ENCODE measurements around the gene SNRNP25. TPM values are rescaled to one million over a fixed set of nuclear protein-coding genes. Genes with fewer than 3 reads are reported as not detected.

SNRNP25 gene
- total RNA-seq, 3 donors from 2014 or later, result 49.5 to 69.4 (median 66.1) TPM

DNA sequence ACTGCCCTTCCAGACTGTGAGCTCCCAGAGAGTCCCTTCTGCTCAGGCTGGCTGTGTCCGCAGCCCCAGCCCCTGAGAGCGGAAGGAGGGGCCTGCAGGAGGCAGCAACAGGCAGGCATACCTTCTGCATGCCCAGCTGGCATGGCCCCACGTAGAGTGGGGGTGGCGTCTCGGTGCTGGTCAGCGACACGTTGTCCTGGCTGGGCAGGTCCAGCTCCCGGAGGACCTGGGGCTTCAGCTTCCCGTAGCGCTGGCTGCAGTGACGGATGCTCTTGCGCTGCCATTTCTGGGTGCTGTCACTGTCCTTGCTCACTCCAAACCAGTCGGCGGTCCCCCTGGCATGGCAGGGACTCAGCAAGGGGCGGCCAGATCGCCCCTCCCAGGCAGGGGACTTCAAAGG is 9.8 kb downstream of the SNRNP25 start:
- DNase-seq (no peak), ATAC-seq (no peak)
- Mint-ChIP-seq H3K4me1 (ENCODE audit: low read depth) (no peaks in the 10 kb centered on the region), H3K36me3 (ENCODE audit: insufficient read depth) (no peaks in the 10 kb centered on the region), H3K4me3 (no peak overlapping the region), H3K27me3 (ENCODE audit: low read depth) (peaks cover 7% of the 10 kb centered on the region), H3K9me3 (no peaks in the 10 kb centered on the region)

DNA sequence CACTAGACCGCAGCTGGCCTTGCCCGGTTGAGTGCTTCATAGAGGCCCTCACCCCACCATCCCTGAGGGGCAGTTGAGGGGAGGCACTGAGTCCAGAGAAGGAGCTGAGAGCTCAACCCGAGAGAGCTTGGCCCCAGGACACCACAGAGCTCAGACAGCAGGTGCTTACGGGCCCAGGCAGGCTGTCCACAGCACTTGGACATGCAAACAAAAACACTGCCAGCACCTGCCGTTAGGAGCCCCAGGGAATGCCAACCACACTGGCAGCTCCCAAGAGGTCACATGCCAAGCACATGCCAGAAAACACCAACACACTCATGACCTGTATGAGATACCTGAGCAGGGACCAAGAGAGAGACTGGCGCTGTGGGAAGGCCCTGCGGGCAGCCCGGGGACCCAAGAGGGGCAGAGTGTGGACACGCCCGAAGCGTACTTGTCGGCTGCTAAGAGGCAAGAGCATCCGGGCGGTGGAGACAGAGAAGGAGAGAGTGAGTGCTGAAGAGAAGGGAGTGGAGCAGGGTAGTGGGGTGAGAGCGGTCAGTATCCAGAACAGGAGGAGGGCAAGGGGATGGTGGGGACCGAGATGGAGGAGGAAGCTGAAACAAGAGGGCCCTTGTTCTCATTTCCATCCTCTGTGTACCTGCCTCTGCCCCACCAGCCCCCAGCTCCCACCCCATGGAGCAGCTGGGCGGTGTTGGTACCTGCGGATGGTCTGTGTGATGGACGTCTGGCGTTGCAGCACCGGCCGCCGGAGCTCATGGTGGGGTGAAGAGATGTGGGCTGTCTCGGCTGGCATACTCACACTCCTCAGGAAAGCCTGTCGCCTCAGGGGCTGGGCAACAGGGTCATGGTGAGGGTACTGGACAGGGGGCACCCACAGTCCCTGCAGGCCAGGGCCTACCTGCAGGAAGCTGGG is 10.6 kb downstream of the SNRNP25 start:
- H3K4me1 Mint-ChIP-seq (ENCODE audit: low read depth), result no peaks in the 10 kb centered on the region
- H3K4me3 Mint-ChIP-seq, result no peak overlapping the region
- ATAC-seq (no peak), DNase-seq (no peak)
- H3K36me3 Mint-ChIP-seq (ENCODE audit: insufficient read depth), result no peaks in the 10 kb centered on the region
- no peaks in the 10 kb centered on the region for H3K9me3 Mint-ChIP-seq
- peaks cover 7% of the 10 kb centered on the region for H3K27me3 Mint-ChIP-seq (ENCODE audit: low read depth)

DNA sequence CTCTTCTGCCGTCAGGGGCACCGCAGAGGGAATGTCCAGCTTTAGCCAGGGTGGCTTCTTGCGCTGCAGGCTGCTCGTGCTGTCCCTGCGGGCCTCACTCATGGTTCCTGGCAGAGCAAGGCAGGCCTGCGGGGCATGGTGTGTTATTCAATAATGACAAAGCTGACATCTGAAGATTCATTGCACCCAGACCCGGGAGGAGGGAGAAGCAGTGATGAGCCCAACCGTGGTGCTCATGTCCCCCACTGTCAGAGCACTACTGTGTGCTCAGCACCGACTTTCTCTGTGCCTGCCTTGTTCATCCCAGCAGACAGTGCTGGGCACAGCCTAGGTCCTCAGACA is 11.3 kb downstream of the SNRNP25 start:
- Mint-ChIP-seq H3K27me3 (ENCODE audit: low read depth) (peaks cover 7% of the 10 kb centered on the region), H3K4me1 (ENCODE audit: low read depth) (no peaks in the 10 kb centered on the region), H3K36me3 (ENCODE audit: insufficient read depth) (no peaks in the 10 kb centered on the region), H3K9me3 (no peaks in the 10 kb centered on the region), H3K4me3 (no peak overlapping the region)
- ATAC-seq (no peak), DNase-seq (no peak)

DNA sequence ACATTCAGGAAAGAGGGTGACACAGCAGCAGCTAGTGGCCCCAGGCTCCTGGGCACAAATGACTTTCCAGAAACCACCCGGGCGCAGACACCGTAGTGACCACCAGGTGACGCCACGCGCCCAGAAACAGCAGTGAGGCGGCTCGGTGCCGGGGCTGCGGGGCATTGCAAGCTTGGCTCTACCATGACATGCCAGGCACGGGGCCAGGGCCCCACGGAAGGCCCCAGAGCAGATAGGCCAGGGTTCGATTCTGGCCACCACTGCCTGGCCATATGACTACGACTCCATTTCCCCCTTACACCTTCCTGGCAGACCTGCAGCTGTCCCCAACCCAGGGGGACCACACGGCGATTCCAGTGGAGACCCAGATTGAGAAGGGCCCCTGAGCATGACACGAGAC is 12.1 kb downstream of the SNRNP25 start:
- DNase-seq, result peak; percentile 81
- H3K4me1 Mint-ChIP-seq (ENCODE audit: low read depth), result no peaks in the 10 kb centered on the region
- peaks cover 13% of the 10 kb centered on the region for H3K27me3 Mint-ChIP-seq (ENCODE audit: low read depth)
- H3K9me3 Mint-ChIP-seq, result no peaks in the 10 kb centered on the region
- ATAC-seq, result peak; percentile 91 to 95
- no peaks in the 10 kb centered on the region for H3K36me3 Mint-ChIP-seq (ENCODE audit: insufficient read depth)
- no peak overlapping the region for H3K4me3 Mint-ChIP-seq

DNA sequence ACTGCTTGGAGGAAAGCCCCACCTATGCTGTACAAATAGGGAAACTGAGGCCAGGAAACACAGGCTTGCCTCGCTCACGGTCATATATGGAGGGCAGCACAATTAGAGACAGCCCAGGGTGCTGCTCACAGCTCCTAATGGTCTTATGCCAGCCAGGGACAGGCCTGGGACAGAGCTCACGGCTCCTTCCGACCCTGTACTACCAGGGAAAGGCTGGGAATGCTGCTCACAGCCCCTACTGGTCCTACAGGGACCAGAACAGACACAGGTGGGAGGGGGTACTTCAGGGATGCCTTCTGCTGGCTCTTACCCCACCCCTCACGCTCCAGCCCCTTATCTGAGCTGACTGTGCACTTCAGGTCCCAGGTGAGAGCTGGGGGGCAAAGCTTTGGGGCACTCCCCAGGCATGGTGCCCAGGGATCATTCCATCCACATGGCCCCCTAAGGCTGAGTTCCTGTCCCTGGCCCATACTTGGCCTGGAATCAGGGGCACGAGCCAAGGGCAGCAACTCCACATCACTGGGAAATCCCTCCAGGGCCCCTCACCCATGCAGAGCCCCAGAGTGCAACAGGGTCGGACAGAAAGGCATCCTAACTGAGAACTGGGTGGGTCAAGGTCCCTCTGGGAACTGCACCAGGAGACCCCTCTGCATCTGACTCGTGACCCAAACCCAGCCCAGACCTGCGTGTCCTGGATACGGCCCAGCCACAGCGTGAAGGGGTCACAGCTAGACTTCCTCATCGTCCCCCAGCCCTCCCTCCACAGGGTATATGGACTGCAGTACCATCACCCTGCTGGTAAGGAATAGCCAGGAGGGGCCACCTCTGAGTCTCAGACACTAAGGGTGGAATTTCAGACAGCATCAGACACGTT is 12.9 kb downstream of the SNRNP25 start:
- Mint-ChIP-seq H3K4me1 (ENCODE audit: low read depth) (no peaks in the 10 kb centered on the region), H3K36me3 (ENCODE audit: insufficient read depth) (no peaks in the 10 kb centered on the region), H3K27me3 (ENCODE audit: low read depth) (peaks cover 21% of the 10 kb centered on the region), H3K4me3 (no peak overlapping the region), H3K9me3 (no peaks in the 10 kb centered on the region)
- ATAC-seq (no peak), DNase-seq (no peak)

DNA sequence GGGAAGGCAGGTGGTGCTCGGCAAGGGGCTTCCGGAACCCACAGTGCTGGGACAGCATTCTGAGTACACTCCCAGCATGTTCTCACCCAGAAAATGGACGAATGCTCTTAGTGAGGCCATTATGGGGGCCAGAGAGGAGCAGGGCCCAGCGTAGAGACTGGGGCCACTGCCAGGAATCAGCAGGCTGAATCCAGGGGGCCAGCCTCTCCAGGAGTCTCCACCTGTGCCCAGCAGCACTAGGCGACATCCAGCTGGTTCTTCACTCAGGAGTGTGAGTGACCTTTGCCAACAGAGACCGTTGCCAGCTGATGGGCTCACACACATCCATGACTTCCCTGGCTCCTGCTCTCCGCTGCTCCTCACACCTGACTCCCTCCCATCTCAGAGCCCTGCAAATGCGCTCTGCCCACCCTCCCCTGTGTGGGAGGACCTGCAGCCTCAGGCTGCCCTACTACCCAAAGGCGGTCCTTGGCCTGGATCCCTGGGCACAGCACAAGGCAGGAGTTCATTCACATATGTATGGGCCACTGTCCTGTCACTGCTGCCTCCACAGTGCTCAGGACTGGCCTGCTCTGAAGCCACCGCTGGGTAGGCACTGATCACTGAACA is 13.7 kb downstream of the SNRNP25 start:
- Mint-ChIP-seq H3K4me3 (no peak overlapping the region), H3K9me3 (no peaks in the 10 kb centered on the region), H3K4me1 (ENCODE audit: low read depth) (no peaks in the 10 kb centered on the region), H3K27me3 (ENCODE audit: low read depth) (peaks cover 24% of the 10 kb centered on the region), H3K36me3 (ENCODE audit: insufficient read depth) (no peaks in the 10 kb centered on the region)
- DNase-seq (no peak), ATAC-seq (no peak)

DNA sequence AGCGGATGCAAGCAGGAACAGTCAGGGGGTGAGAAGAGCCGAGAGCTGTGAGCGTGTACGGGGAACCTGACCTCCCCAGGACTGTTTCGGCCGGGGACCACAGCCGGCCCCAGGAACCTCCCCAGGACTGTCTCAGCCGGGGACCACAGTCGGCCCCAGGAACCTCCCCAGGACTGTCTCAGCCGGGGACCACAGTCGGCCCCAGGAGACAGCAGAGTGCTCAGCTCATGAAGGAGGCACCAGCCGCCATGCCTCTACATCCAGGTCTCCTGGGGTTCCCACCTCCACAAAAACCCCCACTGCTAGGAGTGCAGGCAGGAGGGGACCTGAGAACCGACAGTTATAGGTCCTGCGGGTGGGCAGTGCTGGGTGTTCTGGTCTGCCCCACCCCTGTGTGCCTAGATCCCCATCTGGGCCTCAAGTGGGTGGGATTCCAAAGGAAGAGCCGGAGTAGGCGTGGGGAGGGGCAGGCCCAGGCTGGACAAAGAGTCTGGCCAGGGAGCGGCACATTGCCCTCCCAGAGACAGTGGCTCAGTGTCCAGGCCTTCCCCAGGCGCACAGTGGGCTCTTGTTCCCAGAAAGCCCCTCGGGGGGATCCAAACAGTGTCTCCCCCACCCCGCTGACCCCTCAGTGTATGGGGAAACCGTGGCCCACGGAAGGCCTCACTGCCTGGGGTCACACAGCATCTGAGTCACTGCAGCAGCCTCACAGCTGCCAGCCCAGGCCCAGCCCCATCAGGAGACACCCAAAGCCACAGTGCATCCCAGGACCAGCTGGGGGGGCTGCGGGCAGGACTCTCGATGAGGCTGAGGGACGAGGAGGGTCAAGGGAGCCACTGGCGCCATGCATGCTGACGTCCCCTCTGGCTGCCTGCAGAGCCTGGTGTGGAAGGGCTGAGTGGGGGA is 14.5 kb downstream of the SNRNP25 start:
- Mint-ChIP-seq H3K36me3 (ENCODE audit: insufficient read depth) (no peaks in the 10 kb centered on the region), H3K4me3 (no peak overlapping the region), H3K9me3 (no peaks in the 10 kb centered on the region), H3K4me1 (ENCODE audit: low read depth) (peaks cover 3% of the 10 kb centered on the region), H3K27me3 (ENCODE audit: low read depth) (peaks cover 29% of the 10 kb centered on the region)
- ATAC-seq (no peak), DNase-seq (no peak)

DNA sequence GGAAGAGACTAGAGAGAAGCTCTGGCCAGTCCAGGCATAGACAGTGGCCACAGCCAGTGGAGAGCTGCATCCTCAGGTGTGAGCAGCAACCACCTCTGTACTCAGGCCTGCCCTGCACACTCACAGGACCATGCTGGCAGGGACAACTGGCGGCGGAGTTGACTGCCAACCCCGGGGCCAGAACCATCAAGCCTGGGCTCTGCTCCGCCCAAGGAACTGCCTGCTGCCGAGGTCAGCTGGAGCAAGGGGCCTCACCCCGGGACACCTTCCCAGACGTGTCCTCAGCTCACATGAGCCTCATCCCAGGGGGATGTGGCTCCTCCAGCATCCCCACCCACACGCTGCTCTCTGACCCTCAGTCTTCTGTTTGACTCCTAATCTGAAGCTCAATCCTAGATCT is 15.6 kb downstream of the SNRNP25 start:
- Mint-ChIP-seq H3K4me1 (ENCODE audit: low read depth) (peaks cover 3% of the 10 kb centered on the region), H3K27me3 (ENCODE audit: low read depth) (peaks cover 38% of the 10 kb centered on the region), H3K9me3 (no peaks in the 10 kb centered on the region), H3K36me3 (ENCODE audit: insufficient read depth) (no peaks in the 10 kb centered on the region), H3K4me3 (no peak overlapping the region)
- DNase-seq, result no peak
- ATAC-seq, result no peak

DNA sequence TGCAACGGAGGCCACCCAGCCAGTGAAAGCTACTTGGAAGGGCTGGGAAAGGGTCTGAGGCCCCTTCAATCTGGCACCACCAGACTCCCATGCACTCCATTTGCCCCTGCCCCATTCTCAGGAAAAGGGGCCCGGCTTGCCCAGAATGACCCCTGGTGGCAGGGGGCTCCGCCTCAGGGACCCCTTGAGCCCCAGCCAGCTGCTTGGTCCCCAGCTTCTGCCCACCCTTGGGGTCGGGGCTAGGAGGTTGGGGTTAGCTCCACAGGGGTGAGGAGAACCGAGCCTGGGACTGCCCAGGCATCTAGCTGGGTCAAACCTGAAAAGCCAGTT is 17.5 kb downstream of the SNRNP25 start:
- no peaks in the 10 kb centered on the region for H3K36me3 Mint-ChIP-seq (ENCODE audit: insufficient read depth)
- H3K4me3 Mint-ChIP-seq, result peak overlapping the region; percentile 26
- no peaks in the 10 kb centered on the region for H3K9me3 Mint-ChIP-seq
- ATAC-seq (no peak), DNase-seq (no peak)
- H3K27me3 Mint-ChIP-seq (ENCODE audit: low read depth), result peaks cover 39% of the 10 kb centered on the region
- peaks cover 5% of the 10 kb centered on the region for H3K4me1 Mint-ChIP-seq (ENCODE audit: low read depth)

DNA sequence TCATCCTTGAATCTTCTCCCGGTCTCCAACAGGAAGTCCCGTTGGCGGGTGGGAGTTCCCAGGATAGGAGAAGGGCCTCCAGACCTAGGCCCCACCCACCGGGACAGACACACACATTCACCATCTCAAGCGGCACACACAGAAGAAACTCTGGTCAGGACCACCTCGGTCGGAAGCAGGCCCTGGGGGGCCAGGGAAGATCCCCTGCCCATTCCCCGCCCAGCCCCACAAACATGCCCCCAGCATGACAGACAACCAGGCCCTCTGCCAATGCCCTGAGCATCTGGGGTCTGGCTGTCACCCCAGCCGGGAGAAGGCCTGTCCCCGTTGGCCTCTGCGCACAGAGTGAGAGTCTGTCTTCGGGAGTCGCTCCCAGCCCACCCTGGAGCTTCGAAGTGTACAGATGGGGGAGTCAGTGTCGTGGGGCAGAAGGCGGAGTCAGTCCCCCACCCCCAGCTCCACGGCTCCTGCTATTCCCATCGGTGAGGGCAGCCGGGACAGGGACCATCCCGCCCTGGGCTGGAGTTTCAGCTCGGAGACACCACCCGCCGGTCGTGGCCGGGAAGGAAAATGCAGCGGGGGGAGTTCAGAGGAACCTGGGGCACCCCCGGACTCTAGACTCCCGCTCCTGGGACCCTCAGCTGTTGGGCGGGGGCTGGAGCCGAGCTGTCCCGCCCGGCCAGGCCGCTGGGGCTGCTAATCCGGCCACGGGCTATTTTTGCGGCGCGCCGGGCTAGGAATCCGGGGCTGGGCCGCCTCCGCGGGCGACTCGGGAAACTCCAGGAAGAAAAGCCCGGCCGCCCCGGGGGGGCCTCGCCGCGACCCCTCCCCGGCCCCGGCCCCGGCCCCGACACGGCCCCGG is 18.1 kb downstream of the SNRNP25 start:
- Mint-ChIP-seq H3K9me3 (no peaks in the 10 kb centered on the region), H3K27me3 (ENCODE audit: low read depth) (peaks cover 39% of the 10 kb centered on the region), H3K4me1 (ENCODE audit: low read depth) (peaks cover 11% of the 10 kb centered on the region), H3K4me3 (peak overlapping the region; percentile 26), H3K36me3 (ENCODE audit: insufficient read depth) (no peaks in the 10 kb centered on the region)
- DNase-seq (no peak), ATAC-seq (no peak)

DNA sequence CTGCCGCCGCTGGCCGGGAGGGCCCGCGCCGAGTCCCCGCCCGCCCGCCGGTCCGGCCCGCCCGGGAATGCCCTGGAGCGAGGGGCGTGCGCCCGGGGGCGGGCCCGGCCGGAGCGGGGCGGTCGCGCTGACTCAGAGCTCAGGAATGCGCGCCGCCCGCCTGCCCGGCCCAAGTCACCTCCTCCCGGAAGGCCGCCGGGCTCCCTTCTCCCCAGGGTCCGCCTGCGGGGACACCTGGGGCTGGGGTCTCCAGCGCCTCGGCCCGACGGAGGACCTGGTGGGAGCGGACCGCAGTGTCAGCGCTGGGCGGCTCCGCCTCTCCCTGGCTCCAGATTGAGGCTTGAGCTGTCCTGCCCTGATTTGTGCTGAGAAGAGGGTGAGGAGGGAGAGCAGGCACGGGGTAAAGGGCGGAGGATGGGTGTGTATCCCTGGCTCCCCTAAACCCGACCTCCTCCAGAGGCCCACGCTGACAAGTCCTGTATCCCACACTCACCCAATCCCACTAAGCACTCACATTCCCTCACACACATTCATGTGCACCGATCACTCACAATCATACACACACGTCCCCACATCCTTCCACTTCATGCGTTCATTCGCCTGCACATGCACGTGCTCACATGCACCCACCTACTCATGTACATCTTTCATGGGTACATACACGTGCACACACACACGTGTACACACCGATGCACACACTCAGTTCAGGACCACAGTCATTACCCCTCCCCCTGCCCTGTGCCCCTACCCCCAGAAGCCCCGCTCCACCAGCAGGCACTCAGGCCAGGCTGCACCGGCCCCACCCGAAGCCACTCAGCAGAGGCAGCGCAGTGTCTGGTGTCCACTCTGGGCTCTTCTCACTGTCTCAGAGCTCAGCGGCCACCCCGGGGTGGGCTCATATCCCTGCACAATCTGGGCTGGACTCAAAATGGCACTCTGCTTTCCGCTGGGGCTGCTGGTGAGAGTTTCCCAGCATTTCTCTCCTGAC is 19.2 kb downstream of the SNRNP25 start, which contains the start of gene RHBDF1:
RHBDF1 (minus strand) TSS at position 71 of the 988 bp plus-strand sequence. CDS start 7,616 bp downstream, outside the sequence.
- peaks cover 18% of the 10 kb centered on the region for H3K4me1 Mint-ChIP-seq (ENCODE audit: low read depth)
- peak; percentile 60 to 61 for ATAC-seq
- H3K4me3 Mint-ChIP-seq, result peak within 1 kb of the TSS; percentile 26
- no peaks in the 10 kb centered on the region for H3K36me3 Mint-ChIP-seq (ENCODE audit: insufficient read depth)
- H3K9me3 Mint-ChIP-seq, result no peaks in the 10 kb centered on the region
- H3K27me3 Mint-ChIP-seq (ENCODE audit: low read depth), result peaks cover 36% of the 10 kb centered on the region
- DNase-seq, result no peak

DNA sequence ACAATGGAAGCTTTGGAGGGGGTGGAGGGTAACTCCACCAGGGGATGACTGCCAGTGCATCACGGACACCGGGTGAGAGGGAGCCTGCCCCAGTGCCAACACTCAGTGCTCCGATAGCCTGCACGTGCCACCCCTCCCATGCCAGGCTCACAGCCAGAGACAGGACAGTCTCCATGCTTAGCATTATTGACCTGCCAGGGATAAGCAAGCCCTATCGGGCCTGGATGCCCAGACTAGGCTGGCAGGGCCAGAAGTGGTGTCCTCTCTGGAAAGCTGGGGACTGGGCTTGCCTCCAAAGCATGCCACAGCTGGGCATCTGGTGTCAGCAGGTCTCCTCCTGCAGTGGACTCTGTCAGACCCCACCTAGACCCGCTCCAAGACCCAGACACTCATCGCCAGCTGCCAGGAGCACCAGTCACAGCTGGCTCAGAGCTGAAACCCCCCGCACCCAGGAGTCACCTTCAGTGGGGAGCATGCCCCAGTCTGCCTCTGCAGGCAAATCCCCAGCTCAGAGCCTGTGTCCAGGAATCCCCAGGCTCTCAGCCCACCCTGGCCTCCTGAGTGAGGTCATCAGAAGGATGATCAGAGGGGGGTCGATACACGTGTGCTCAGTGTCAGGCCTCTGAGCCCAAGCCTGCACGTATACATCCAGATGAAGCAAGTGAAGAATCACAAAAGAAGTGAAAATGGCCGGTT is 20.6 kb downstream of the SNRNP25 start:
- Mint-ChIP-seq H3K36me3 (ENCODE audit: insufficient read depth) (no peaks in the 10 kb centered on the region), H3K27me3 (ENCODE audit: low read depth) (peaks cover 36% of the 10 kb centered on the region), H3K4me3 (no peak overlapping the region), H3K9me3 (no peaks in the 10 kb centered on the region), H3K4me1 (ENCODE audit: low read depth) (peaks cover 23% of the 10 kb centered on the region)
- no peak for ATAC-seq
- DNase-seq, result no peak
